ENCODE results near the gene SH3D21.

- TF ChIP-seq ZNF623 (tag by site-specific recombination; IDR thresholded peaks at IDR 0.05) (no peak), ZNF280D (tag by site-specific recombination; IDR thresholded peaks at IDR 0.05) (no peak), ZNF449 (tag by site-specific recombination; IDR thresholded peaks at IDR 0.05) (no peak)
Observed at GRCh38 chr1:36286802-36287201, 19.4 kb upstream of the SH3D21 start.

Measured in HEK293 (cell line).